ENCODE measurements around the gene SNAP25. TPM values are rescaled to one million over a fixed set of nuclear protein-coding genes. Genes with fewer than 3 reads are reported as not detected.

The SNAP25 gene
- total RNA-seq, 2 donors from 2014 or later: 0.67 to 2.2 TPM

DNA sequence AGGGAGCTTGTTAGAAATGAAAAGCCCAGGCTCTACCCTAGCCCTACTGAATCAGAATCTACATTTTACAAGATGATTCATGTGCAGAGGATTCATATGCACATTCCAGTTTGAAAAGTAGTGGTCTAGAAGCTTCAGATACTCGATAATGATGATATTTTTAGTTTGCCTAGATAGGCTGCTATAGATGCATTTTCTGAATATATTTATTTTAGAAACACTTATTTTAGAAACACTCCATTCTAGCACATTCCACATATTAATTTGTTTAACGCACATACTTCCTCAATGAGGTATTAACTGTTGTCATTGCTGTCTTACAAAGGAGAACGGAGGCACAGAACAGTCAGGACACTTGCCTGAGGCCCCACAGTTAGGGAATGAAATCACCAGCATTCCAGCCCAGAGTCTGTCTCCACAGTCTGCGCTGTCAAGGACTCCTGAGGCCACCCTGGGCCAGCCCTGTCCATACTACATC is 64.4 kb downstream of the SNAP25 start:
- H3K9ac ChIP-seq (ENCODE audit: low read depth in 2 of 2, low read length in 2 of 2): no peak overlapping the region
- H3K27ac ChIP-seq: no peak overlapping the region
- DNase-seq: no peak
- H3K4me3 ChIP-seq: no peak overlapping the region
- no peaks in the 10 kb centered on the region for H3K9me3 ChIP-seq
- no peak for TF ChIP-seq CTCF (IDR thresholded peaks at IDR 0.05)
- H3K36me3 ChIP-seq: no peaks in the 10 kb centered on the region
- intact Hi-C loops (cut with DNase I): no loop called here
- no peaks in the 10 kb centered on the region for H3K4me1 ChIP-seq
- no peaks in the 10 kb centered on the region for H3K27me3 ChIP-seq

DNA sequence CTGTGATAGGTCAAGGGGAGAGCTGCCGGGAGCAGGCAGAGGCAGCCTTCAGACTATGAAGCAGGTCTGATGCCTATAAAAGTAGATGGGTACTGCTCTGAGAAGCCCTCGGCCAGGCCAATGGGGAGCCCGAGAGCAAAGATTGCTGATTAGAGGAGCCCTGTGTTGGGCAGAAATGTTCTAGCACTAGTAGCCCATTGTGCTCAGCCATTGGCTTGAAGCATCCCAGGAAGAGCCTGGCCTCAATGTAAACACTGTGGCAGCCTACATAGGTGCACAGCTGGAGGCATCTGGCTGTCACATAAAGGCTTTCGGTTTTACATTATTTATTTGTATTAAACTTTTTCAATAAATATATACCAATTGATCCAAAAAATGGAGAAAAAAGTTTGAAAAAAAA is 67.7 kb downstream of the SNAP25 start:
- Histone ChIP-seq H3K9me3 (no peaks in the 10 kb centered on the region), H3K9ac (ENCODE audit: low read depth in 2 of 2, low read length in 2 of 2) (no peak overlapping the region), H3K4me3 (no peak overlapping the region), H3K36me3 (no peaks in the 10 kb centered on the region), H3K4me1 (no peaks in the 10 kb centered on the region), H3K27ac (no peak overlapping the region), H3K27me3 (no peaks in the 10 kb centered on the region)
- DNase-seq: no peak
- intact Hi-C loops (cut with DNase I): no loop called here
- no peak for TF ChIP-seq CTCF (IDR thresholded peaks at IDR 0.05)

GRCh38 chr20:10288421-10288820 is 69.8 kb downstream of the SNAP25 start:
- no peaks in the 10 kb centered on the region for H3K9me3 ChIP-seq
- no peak overlapping the region for H3K9ac ChIP-seq (ENCODE audit: low read depth in 2 of 2, low read length in 2 of 2)
- no peak for DNase-seq
- H3K27me3 ChIP-seq: no peaks in the 10 kb centered on the region
- H3K4me1 ChIP-seq: no peaks in the 10 kb centered on the region
- no peak overlapping the region for H3K4me3 ChIP-seq
- H3K36me3 ChIP-seq: no peaks in the 10 kb centered on the region
- TF ChIP-seq CTCF (IDR thresholded peaks at IDR 0.05): no peak
- no peak overlapping the region for H3K27ac ChIP-seq
- intact Hi-C loops (cut with DNase I): no loop called here

- H3K27me3 ChIP-seq: no peaks in the 10 kb centered on the region
- no peak overlapping the region for H3K9ac ChIP-seq (ENCODE audit: low read depth in 2 of 2, low read length in 2 of 2)
- no peaks in the 10 kb centered on the region for H3K36me3 ChIP-seq
- no peak overlapping the region for H3K4me3 ChIP-seq
- intact Hi-C loops (cut with DNase I): no loop called here
- no peaks in the 10 kb centered on the region for H3K4me1 ChIP-seq
- H3K27ac ChIP-seq: no peak overlapping the region
- TF ChIP-seq CTCF (IDR thresholded peaks at IDR 0.05): no peak
- no peak for DNase-seq
- no peaks in the 10 kb centered on the region for H3K9me3 ChIP-seq
Measured at GRCh38 chr20:10288954-10289646, 70.5 kb downstream of the SNAP25 start.

GRCh38 chr20:10291568-10292248 is 73.1 kb downstream of the SNAP25 start:
- H3K27me3 ChIP-seq: no peaks in the 10 kb centered on the region
- H3K36me3 ChIP-seq: no peaks in the 10 kb centered on the region
- H3K9ac ChIP-seq (ENCODE audit: low read depth in 2 of 2, low read length in 2 of 2): no peak overlapping the region
- no peak overlapping the region for H3K4me3 ChIP-seq
- H3K27ac ChIP-seq: no peak overlapping the region
- intact Hi-C loops (cut with DNase I): no loop called here
- TF ChIP-seq CTCF (IDR thresholded peaks at IDR 0.05): no peak
- H3K4me1 ChIP-seq: no peaks in the 10 kb centered on the region
- no peaks in the 10 kb centered on the region for H3K9me3 ChIP-seq
- DNase-seq: no peak

Measured in colonic mucosa (tissue), 4 donors.